Caco-2 (cell line): ENCODE measurements around the gene AKAP6. TPM values are rescaled to one million over a fixed set of nuclear protein-coding genes. Genes with fewer than 3 reads are reported as not detected.

Source experiments
- BruUV-seq: library from RNA; stranded (reverse); fragments of 400-500 nt; replicated peaks from 2 replicates; lab custom pipeline; 2021; lab: Mats Ljungman, UMichigan
- CTCF ChIA-PET: fragments of 300-600 bp; sonication (Branson Sonifier 250); formaldehyde crosslinking; loops from one replicate; lab custom pipeline; 2022; ENCODE audit warnings: antibody characterized with exemption; lab: Charles Lee
- POLR2A ChIA-PET: fragments of 300-600 bp; sonication (Branson Sonifier 250); formaldehyde crosslinking; loops from one replicate; lab custom pipeline; 2022; ENCODE audit warnings: antibody characterized with exemption; lab: Charles Lee
- DNase-seq, 2 experiments: peaks; one replicate each; pipeline versions ENCODE4 v3.0.0 to v3.0.0-alpha.2; 2020 to 2022
- H3K27me3 ChIP-seq: replicated peaks from 2 replicates; pipeline ENCODE4 v1.6.0; 2011; ENCODE audit warnings: low read length; ENCODE audit not compliant: control insufficient read depth, insufficient read depth
- H3K36me3 ChIP-seq: 2 replicates; pipeline ENCODE4 v1.5.1; 2011; ENCODE audit warnings: low read length; ENCODE audit not compliant: control insufficient read depth, insufficient read depth
- H3K4me1 ChIP-seq: fragments of 250-450 bp; sonication (Bioruptor Pico); 2 replicates; pipeline ENCODE4 v1.5.1; 2020; ENCODE audit warnings: mild to moderate bottlenecking
- H3K4me3 ChIP-seq: 2 replicates; pipeline ENCODE4 v1.5.1; 2011; ENCODE audit warnings: low read depth, mild to moderate bottlenecking, control low read depth, low read length
- H3K9me3 ChIP-seq: fragments of 250-450 bp; sonication (Bioruptor Pico); 2 replicates; pipeline ENCODE4 v1.5.1; 2020; ENCODE audit warnings: mild to moderate bottlenecking, moderate library complexity
- H3K27ac Mint-ChIP-seq: one replicate; pipeline ENCODE4 v1.8.0; 2022; ENCODE audit warnings: mixed read lengths; ENCODE audit not compliant: unreplicated experiment
- H3K27me3 Mint-ChIP-seq: one replicate; pipeline ENCODE4 v1.8.0; 2022; ENCODE audit warnings: mixed read lengths; ENCODE audit not compliant: insufficient read depth, unreplicated experiment
- H3K36me3 Mint-ChIP-seq: one replicate; pipeline ENCODE4 v1.8.0; 2022; ENCODE audit warnings: mild to moderate bottlenecking, mixed read lengths; ENCODE audit not compliant: insufficient read depth, unreplicated experiment
- H3K4me1 Mint-ChIP-seq: one replicate; pipeline ENCODE4 v1.8.0; 2022; ENCODE audit warnings: low read depth, mixed read lengths; ENCODE audit not compliant: unreplicated experiment
- H3K4me3 Mint-ChIP-seq: one replicate; pipeline ENCODE4 v1.8.0; 2022; ENCODE audit warnings: mild to moderate bottlenecking, moderate library complexity, mixed read lengths; ENCODE audit not compliant: unreplicated experiment
- H3K9me3 Mint-ChIP-seq: one replicate; pipeline ENCODE4 v1.8.0; 2022; ENCODE audit warnings: mixed read lengths; ENCODE audit not compliant: unreplicated experiment
- CTCF ChIP-seq, 2 experiments: fragments of 200-600 bp in 1 of 2; IDR thresholded peaks; 1 replicate in 1 of 2; 2 replicates in 1 of 2; pipeline versions ENCODE4 v1.5.1 to v1.8.0; 2011 to 2022; ENCODE audit warnings: antibody characterized with exemption in 1 of 2, control low read depth in 1 of 2, inconsistent platforms in 1 of 2, low read depth in 1 of 2, low read length in 1 of 2, mild to moderate bottlenecking in 1 of 2, moderate library complexity in 1 of 2; ENCODE audit not compliant: insufficient read depth in 1 of 2, severe bottlenecking in 1 of 2, unreplicated experiment in 1 of 2
- intact Hi-C: fragments of 100-400 bp; cut with micrococcal nuclease; formaldehyde crosslinking; loops from one replicate; pipeline ENCODE4 v1.10.0; 2022; ENCODE audit not compliant: unreplicated experiment
- total RNA-seq: library from RNA; stranded (reverse); gene quantifications from 2 replicates; pipeline ENCODE4 v1.2.3, GENCODE V29; 2022

Gene AKAP6
- total RNA-seq, 1 experiment from 2014 or later = 3.0 TPM

GRCh38 chr14:32731249-32731648, 402.2 kb downstream of the AKAP6 start:
- H3K36me3 Mint-ChIP-seq = no peaks in the 10 kb centered on the region
- intact Hi-C loops = no loop called here
- Histone ChIP-seq H3K4me1 (no peaks in the 10 kb centered on the region), H3K9me3 (no peaks in the 10 kb centered on the region), H3K36me3 (no peaks in the 10 kb centered on the region), H3K4me3 (no peak overlapping the region), H3K27me3 (no peaks in the 10 kb centered on the region)
- TF ChIP-seq CTCF (IDR thresholded peaks at IDR 0.05; ENCODE audit: insufficient read depth in 1 of 2, low read depth in 1 of 2, low read length in 1 of 2, severe bottlenecking in 1 of 2, unreplicated experiment in 1 of 2) = no peak
- ChIA-PET POLR2A (no interaction called here), CTCF (no interaction called here)
- no peak overlapping the region for H3K27ac Mint-ChIP-seq
- no peak overlapping the region for H3K4me3 Mint-ChIP-seq
- no peaks in the 10 kb centered on the region for H3K4me1 Mint-ChIP-seq
- H3K9me3 Mint-ChIP-seq = no peaks in the 10 kb centered on the region
- DNase-seq = no peak
- no TSS peak for BruUV-seq
- H3K27me3 Mint-ChIP-seq = no peaks in the 10 kb centered on the region

GRCh38 chr14:32733015-32733414, 403.9 kb downstream of the AKAP6 start:
- no peak for DNase-seq
- Histone ChIP-seq H3K4me3 (no peak overlapping the region), H3K27me3 (no peaks in the 10 kb centered on the region), H3K4me1 (no peaks in the 10 kb centered on the region), H3K36me3 (no peaks in the 10 kb centered on the region), H3K9me3 (no peaks in the 10 kb centered on the region)
- no peaks in the 10 kb centered on the region for H3K36me3 Mint-ChIP-seq
- H3K4me3 Mint-ChIP-seq = no peak overlapping the region
- POLR2A ChIA-PET = no interaction called here
- H3K27me3 Mint-ChIP-seq = no peaks in the 10 kb centered on the region
- TF ChIP-seq CTCF (IDR thresholded peaks at IDR 0.05; ENCODE audit: insufficient read depth in 1 of 2, low read depth in 1 of 2, low read length in 1 of 2, severe bottlenecking in 1 of 2, unreplicated experiment in 1 of 2) = no peak
- no peak overlapping the region for H3K27ac Mint-ChIP-seq
- intact Hi-C loops = no loop called here
- H3K4me1 Mint-ChIP-seq = no peaks in the 10 kb centered on the region
- BruUV-seq = no TSS peak
- CTCF ChIA-PET = no interaction called here
- H3K9me3 Mint-ChIP-seq = no peaks in the 10 kb centered on the region

- no peaks in the 10 kb centered on the region for H3K4me1 Mint-ChIP-seq
- H3K9me3 ChIP-seq = no peaks in the 10 kb centered on the region
- H3K27me3 Mint-ChIP-seq = no peaks in the 10 kb centered on the region
- no peaks in the 10 kb centered on the region for H3K27me3 ChIP-seq
- intact Hi-C loops = no loop called here
- no peak for TF ChIP-seq CTCF (IDR thresholded peaks at IDR 0.05; ENCODE audit: insufficient read depth in 1 of 2, low read depth in 1 of 2, low read length in 1 of 2, severe bottlenecking in 1 of 2, unreplicated experiment in 1 of 2)
- no peaks in the 10 kb centered on the region for H3K36me3 ChIP-seq
- no peak for DNase-seq
- ChIA-PET POLR2A (no interaction called here), CTCF (interaction anchor here (0.6 kb wide), 1 partner anchor 630 kb away, joined by 4 read pairs; no protein-coding TSS in a partner anchor)
- no peak overlapping the region for H3K4me3 Mint-ChIP-seq
- no peaks in the 10 kb centered on the region for H3K36me3 Mint-ChIP-seq
- H3K4me1 ChIP-seq = no peaks in the 10 kb centered on the region
- H3K4me3 ChIP-seq = no peak overlapping the region
- no peak overlapping the region for H3K27ac Mint-ChIP-seq
- BruUV-seq = no TSS peak
- no peaks in the 10 kb centered on the region for H3K9me3 Mint-ChIP-seq
Measured at GRCh38 chr14:32734261-32734660, 405.2 kb downstream of the AKAP6 start.
